Measurements from ENCODE around the gene PTPRN2. TPM values are rescaled to one million over a fixed set of nuclear protein-coding genes. Genes with fewer than 3 reads are reported as not detected.

Gene PTPRN2
- total RNA-seq, 1 experiment from 2014 or later = 2.1 TPM

- ATAC-seq = no peak
- RAD21 ChIA-PET (ENCODE audit: low non-redundant PET in 1 of 2, low total read pairs in 2 of 2, uncharacterized antibody in 2 of 2, unreplicated experiment in 2 of 2) = no interaction called here
- no peak overlapping the region for H3K4me3 ChIP-seq (replicated peaks in 1 of 2; ENCODE audit: low read depth in 1 of 2, low read length in 2 of 2)
- BruUV-seq (replicated peaks) = no TSS peak
- no peak for DNase-seq (ENCODE audit: low read depth, low spot score)
- POLR2A ChIA-PET = no interaction called here
- no peak overlapping the region for H3K9ac ChIP-seq (ENCODE audit: low read length)
- TF ChIP-seq EZH2phosphoT487 (IDR thresholded peaks at IDR 0.05; ENCODE audit: borderline replicate concordance) (no peak), JUND (IDR thresholded peaks at IDR 0.05) (no peak), ZBTB33 (IDR thresholded peaks at IDR 0.05; ENCODE audit: extremely low read depth, insufficient replicate concordance, low read length) (no peak), MAX (IDR thresholded peaks at IDR 0.05) (no peak), ZFX (IDR thresholded peaks at IDR 0.05) (no peak), TCF7L2 (IDR thresholded peaks at IDR 0.05; ENCODE audit: borderline replicate concordance, extremely low read depth, insufficient read depth, insufficient read length) (no peak), ATF3 (IDR thresholded peaks at IDR 0.05) (no peak), EGR1 (IDR thresholded peaks at IDR 0.05; ENCODE audit: low read depth) (no peak), POLR2A (IDR thresholded peaks at IDR 0.05; ENCODE audit: borderline replicate concordance, extremely low read depth, insufficient read depth, insufficient read length) (no peak), REST (IDR thresholded peaks at IDR 0.05; ENCODE audit: low read depth) (no peak), RAD21 (IDR thresholded peaks at IDR 0.05; ENCODE audit: low read depth) (no peak), SRF (IDR thresholded peaks at IDR 0.05; ENCODE audit: low read depth) (no peak), POLR2AphosphoS5 (IDR thresholded peaks at IDR 0.05; ENCODE audit: low read depth, low read length) (no peak), SIN3A (IDR thresholded peaks at IDR 0.05; ENCODE audit: low read depth) (no peak), FOSL1 (IDR thresholded peaks at IDR 0.05; ENCODE audit: low read depth) (no peak), CBX3 (IDR thresholded peaks at IDR 0.05; ENCODE audit: low read depth) (no peak), ELF1 (IDR thresholded peaks at IDR 0.05; ENCODE audit: borderline replicate concordance, low read depth) (no peak), YY1 (IDR thresholded peaks at IDR 0.05; ENCODE audit: extremely low read depth, insufficient replicate concordance, low read depth, low read length) (no peak), EZH2 (IDR thresholded peaks at IDR 0.05) (no peak)
- H4K20me1 ChIP-seq (ENCODE audit: insufficient read depth) = no peaks in the 10 kb centered on the region
- H3K27ac ChIP-seq (ENCODE audit: low read depth, low read length) = no peak overlapping the region
- H2AFZ ChIP-seq (ENCODE audit: low read depth, low read length, poor library complexity, severe bottlenecking) = no peak overlapping the region
- H3K9me3 ChIP-seq (ENCODE audit: control insufficient read depth in 1 of 2, insufficient read depth in 1 of 2, low read depth in 1 of 2, low read length in 2 of 2) = no peaks in the 10 kb centered on the region; a peak in 1 of 4 replicates
- no peaks in the 10 kb centered on the region for H3K4me1 ChIP-seq (ENCODE audit: control insufficient read depth in 1 of 2, insufficient read depth in 2 of 2, low read length in 2 of 2)
- H3K36me3 ChIP-seq (ENCODE audit: control insufficient read depth in 1 of 2, insufficient read depth in 2 of 2, low read length in 2 of 2) = no peaks in the 10 kb centered on the region
- CTCF ChIA-PET = no interaction called here
- intact Hi-C loops (cut with micrococcal nuclease) = no loop called here
- no peak overlapping the region for H3K4me2 ChIP-seq (ENCODE audit: low read length)
- H3K9me2 ChIP-seq (ENCODE audit: insufficient read depth) = no peaks in the 10 kb centered on the region
- H3K27me3 ChIP-seq (ENCODE audit: insufficient read depth, low read length) = 0 out of 2 replicates have a peak, but pooled peaks cover 7% of the 10 kb centered on the region
- no peaks in the 10 kb centered on the region for H3K79me2 ChIP-seq (ENCODE audit: insufficient read depth, low read length)
Observed at GRCh38 chr7:158422196-158422886, 165.3 kb downstream of the PTPRN2 start.
